GM23338 (cell line): ENCODE data around the gene RNF141. TPM values are rescaled to one million over a fixed set of nuclear protein-coding genes. Genes with fewer than 3 reads are reported as not detected.

ENCODE experiments used
- ATAC-seq: fragments of 200-7000 bp; cut with Tn5 transposase; 3 replicates; pipeline ENCODE4 v1.9.1; 2020
- DNase-seq: peaks from one replicate; pipeline ENCODE4 v3.0.0-alpha.2; 2015; ENCODE audit warnings: low spot score
- H2AFZ ChIP-seq: fragments of 200-600 bp; sonication (generic); 2 replicates; pipeline ENCODE4 v1.8.0; 2016; ENCODE audit warnings: antibody characterized with exemption, mild to moderate bottlenecking, moderate library complexity
- H3F3A ChIP-seq: fragments of 200-600 bp; sonication (generic); replicated peaks from 2 replicates; pipeline ENCODE4 v1.8.0; 2017; ENCODE audit warnings: antibody characterized with exemption, mixed run types, low read depth
- H3K27ac ChIP-seq: fragments of 200-600 bp; sonication (generic); 2 replicates; pipeline ENCODE4 v1.6.1; 2016; ENCODE audit warnings: low read depth
- H3K27me3 ChIP-seq: fragments of 200-600 bp; sonication (generic); 2 replicates; pipeline ENCODE4 v1.8.0; 2016; ENCODE audit warnings: mild to moderate bottlenecking, mixed run types, moderate library complexity; ENCODE audit not compliant: insufficient read depth
- H3K36me3 ChIP-seq: fragments of 200-600 bp; sonication (generic); 2 replicates; pipeline ENCODE4 v1.8.0; 2016; ENCODE audit warnings: mild to moderate bottlenecking; ENCODE audit not compliant: insufficient read depth
- H3K4me1 ChIP-seq: fragments of 200-600 bp; sonication (generic); 2 replicates; pipeline ENCODE4 v1.8.0; 2016; ENCODE audit warnings: mild to moderate bottlenecking, moderate library complexity; ENCODE audit not compliant: insufficient read depth
- H3K4me2 ChIP-seq: fragments of 200-600 bp; sonication (generic); 2 replicates; pipeline ENCODE4 v1.7.1; 2017; ENCODE audit warnings: mixed run types
- H3K4me3 ChIP-seq: fragments of 200-600 bp; sonication (generic); 2 replicates; pipeline ENCODE4 v1.6.1; 2016; ENCODE audit warnings: mixed run types
- H3K79me2 ChIP-seq: fragments of 200-600 bp; sonication (generic); replicated peaks from 2 replicates; pipeline ENCODE4 v1.8.0; 2017; ENCODE audit warnings: mild to moderate bottlenecking; ENCODE audit not compliant: insufficient read depth
- H3K9me2 ChIP-seq: fragments of 200-600 bp; sonication (generic); 2 replicates; pipeline ENCODE4 v1.8.0; 2017; ENCODE audit not compliant: insufficient read depth
- H4K20me1 ChIP-seq: fragments of 200-600 bp; sonication (generic); replicated peaks from 2 replicates; pipeline ENCODE4 v1.8.0; 2017; ENCODE audit warnings: mild to moderate bottlenecking; ENCODE audit not compliant: insufficient read depth
- H3K27ac Mint-ChIP-seq: 2 replicates; pipeline ENCODE4 v1.8.0; 2020; ENCODE audit warnings: inconsistent platforms, mild to moderate bottlenecking, moderate library complexity, mixed read lengths
- H3K27me3 Mint-ChIP-seq: 3 replicates; pipeline ENCODE4 v1.8.0; 2022; ENCODE audit warnings: low read depth, mild to moderate bottlenecking, moderate library complexity, mixed read lengths, inconsistent platforms; ENCODE audit not compliant: insufficient read depth, poor library complexity
- H3K36me3 Mint-ChIP-seq: 3 replicates; pipeline ENCODE4 v1.8.0; 2021; ENCODE audit warnings: low read depth, mild to moderate bottlenecking, inconsistent platforms, moderate library complexity, mixed read lengths
- H3K4me1 Mint-ChIP-seq: 3 replicates; pipeline ENCODE4 v1.8.0; 2020; ENCODE audit warnings: mild to moderate bottlenecking, inconsistent platforms, mixed read lengths
- H3K4me3 Mint-ChIP-seq: 3 replicates; pipeline ENCODE4 v1.8.0; 2021; ENCODE audit warnings: moderate library complexity, mild to moderate bottlenecking, inconsistent platforms, mixed read lengths
- H3K9me3 Mint-ChIP-seq: 3 replicates; pipeline ENCODE4 v1.8.0; 2020; ENCODE audit warnings: moderate library complexity, mild to moderate bottlenecking, inconsistent platforms, mixed read lengths
- EZH2phosphoT487 ChIP-seq: fragments of 200-600 bp; sonication (generic); IDR thresholded peaks from one replicate; pipeline ENCODE4 v1.8.1; 2018; ENCODE audit warnings: antibody characterized with exemption; ENCODE audit not compliant: unreplicated experiment
- JUNB ChIP-seq: IDR thresholded peaks from one replicate; pipeline ENCODE4 v1.6.1; 2016; ENCODE audit warnings: antibody characterized with exemption; ENCODE audit not compliant: unreplicated experiment
- NANOG ChIP-seq: IDR thresholded peaks from 2 replicates; pipeline ENCODE4 v1.6.1; 2016; ENCODE audit warnings: antibody characterized with exemption, borderline replicate concordance
- POLR2AphosphoS5 ChIP-seq: IDR thresholded peaks from 2 replicates; pipeline ENCODE4 v1.6.1; 2016; ENCODE audit warnings: antibody characterized with exemption, low read depth
- ZNF331 ChIP-seq: fragments of 250-450 bp; sonication (Bioruptor Pico); IDR thresholded peaks from 2 replicates; pipeline ENCODE4 v1.5.0; 2020; ENCODE audit warnings: low read depth, mild to moderate bottlenecking, moderate library complexity
- polyA plus RNA-seq: library from polyadenylated mRNA; unstranded; fragments of >200 nt; fragmentation: Nextera tagmentation; extraction: Ambion mirVana; gene quantifications from 2 replicates; pipeline ENCODE4 v1.2.1, GENCODE V29; 2016
- total RNA-seq: library from RNA; depleted of rRNA; stranded (reverse); fragments of >200 nt; shearing (Covaris generic); gene quantifications from 2 replicates; pipeline ENCODE4 v1.2.3, GENCODE V29; 2014
- TF ChIP-seq, protein P1 (sequence below): fragments of 250-450 bp; sonication (Bioruptor Pico); IDR thresholded peaks from 2 replicates; pipeline ENCODE4 v1.5.0; 2020; ENCODE audit warnings: mild to moderate bottlenecking, moderate library complexity
- TF ChIP-seq, protein P2 (sequence below), 2 experiments: fragments of 200-600 bp in 1 of 2; sonication (generic) in 1 of 2; conservative IDR thresholded peaks; 2 replicates each; pipeline versions ENCODE4 v1.5.1 to v1.6.1; 2016 to 2017; ENCODE audit warnings: antibody characterized with exemption in 2 of 2, low read depth in 2 of 2, mild to moderate bottlenecking in 2 of 2, moderate library complexity in 1 of 2

The RNF141 gene
- total and polyA plus RNA-seq, 2 experiments from 2014 or later: 11.4 to 26.9 TPM

DNA sequence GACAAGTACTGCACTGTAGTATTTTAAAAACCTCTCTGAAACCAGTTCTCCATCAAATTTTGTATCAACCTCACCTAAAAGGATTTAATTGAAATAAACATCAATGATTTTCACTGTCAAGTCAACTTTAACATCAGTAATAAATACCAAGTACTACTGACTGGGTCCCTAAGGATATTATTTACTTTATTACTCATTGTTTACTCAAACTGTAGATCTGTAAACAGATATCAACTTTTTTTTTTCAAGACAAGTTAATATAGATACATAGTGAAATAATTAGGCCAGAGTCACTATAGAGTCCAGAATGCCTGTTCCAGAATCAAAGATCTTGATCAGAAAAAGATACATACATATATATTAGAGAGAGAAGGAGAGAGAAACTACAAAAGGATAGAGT lies 1.6 kb downstream of the RNF141 start (continued):
- TF ChIP-seq, protein P1, sequence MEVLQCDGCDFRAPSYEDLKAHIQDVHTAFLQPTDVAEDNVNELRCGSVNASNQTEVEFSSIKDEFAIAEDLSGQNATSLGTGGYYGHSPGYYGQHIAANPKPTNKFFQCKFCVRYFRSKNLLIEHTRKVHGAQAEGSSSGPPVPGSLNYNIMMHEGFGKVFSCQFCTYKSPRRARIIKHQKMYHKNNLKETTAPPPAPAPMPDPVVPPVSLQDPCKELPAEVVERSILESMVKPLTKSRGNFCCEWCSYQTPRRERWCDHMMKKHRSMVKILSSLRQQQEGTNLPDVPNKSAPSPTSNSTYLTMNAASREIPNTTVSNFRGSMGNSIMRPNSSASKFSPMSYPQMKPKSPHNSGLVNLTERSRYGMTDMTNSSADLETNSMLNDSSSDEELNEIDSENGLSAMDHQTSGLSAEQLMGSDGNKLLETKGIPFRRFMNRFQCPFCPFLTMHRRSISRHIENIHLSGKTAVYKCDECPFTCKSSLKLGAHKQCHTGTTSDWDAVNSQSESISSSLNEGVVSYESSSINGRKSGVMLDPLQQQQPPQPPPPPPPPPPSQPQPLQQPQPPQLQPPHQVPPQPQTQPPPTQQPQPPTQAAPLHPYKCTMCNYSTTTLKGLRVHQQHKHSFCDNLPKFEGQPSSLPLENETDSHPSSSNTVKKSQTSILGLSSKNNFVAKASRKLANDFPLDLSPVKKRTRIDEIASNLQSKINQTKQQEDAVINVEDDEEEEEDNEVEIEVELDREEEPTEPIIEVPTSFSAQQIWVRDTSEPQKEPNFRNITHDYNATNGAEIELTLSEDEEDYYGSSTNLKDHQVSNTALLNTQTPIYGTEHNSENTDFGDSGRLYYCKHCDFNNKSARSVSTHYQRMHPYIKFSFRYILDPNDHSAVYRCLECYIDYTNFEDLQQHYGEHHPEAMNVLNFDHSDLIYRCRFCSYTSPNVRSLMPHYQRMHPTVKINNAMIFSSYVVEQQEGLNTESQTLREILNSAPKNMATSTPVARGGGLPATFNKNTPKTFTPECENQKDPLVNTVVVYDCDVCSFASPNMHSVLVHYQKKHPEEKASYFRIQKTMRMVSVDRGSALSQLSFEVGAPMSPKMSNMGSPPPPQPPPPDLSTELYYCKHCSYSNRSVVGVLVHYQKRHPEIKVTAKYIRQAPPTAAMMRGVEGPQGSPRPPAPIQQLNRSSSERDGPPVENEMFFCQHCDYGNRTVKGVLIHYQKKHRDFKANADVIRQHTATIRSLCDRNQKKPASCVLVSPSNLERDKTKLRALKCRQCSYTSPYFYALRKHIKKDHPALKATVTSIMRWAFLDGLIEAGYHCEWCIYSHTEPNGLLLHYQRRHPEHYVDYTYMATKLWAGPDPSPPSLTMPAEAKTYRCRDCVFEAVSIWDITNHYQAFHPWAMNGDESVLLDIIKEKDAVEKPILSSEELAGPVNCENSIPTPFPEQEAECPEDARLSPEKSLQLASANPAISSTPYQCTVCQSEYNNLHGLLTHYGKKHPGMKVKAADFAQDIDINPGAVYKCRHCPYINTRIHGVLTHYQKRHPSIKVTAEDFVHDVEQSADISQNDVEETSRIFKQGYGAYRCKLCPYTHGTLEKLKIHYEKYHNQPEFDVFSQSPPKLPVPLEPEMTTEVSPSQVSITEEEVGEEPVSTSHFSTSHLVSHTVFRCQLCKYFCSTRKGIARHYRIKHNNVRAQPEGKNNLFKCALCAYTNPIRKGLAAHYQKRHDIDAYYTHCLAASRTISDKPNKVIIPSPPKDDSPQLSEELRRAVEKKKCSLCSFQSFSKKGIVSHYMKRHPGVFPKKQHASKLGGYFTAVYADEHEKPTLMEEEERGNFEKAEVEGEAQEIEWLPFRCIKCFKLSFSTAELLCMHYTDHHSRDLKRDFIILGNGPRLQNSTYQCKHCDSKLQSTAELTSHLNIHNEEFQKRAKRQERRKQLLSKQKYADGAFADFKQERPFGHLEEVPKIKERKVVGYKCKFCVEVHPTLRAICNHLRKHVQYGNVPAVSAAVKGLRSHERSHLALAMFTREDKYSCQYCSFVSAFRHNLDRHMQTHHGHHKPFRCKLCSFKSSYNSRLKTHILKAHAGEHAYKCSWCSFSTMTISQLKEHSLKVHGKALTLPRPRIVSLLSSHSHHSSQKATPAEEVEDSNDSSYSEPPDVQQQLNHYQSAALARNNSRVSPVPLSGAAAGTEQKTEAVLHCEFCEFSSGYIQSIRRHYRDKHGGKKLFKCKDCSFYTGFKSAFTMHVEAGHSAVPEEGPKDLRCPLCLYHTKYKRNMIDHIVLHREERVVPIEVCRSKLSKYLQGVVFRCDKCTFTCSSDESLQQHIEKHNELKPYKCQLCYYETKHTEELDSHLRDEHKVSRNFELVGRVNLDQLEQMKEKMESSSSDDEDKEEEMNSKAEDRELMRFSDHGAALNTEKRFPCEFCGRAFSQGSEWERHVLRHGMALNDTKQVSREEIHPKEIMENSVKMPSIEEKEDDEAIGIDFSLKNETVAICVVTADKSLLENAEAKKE (CRISPR knock-in tag): no peak
- TF ChIP-seq JUNB (no peak), POLR2AphosphoS5 (no peak), ZNF331 (no peak)
- TF ChIP-seq, protein P2, sequence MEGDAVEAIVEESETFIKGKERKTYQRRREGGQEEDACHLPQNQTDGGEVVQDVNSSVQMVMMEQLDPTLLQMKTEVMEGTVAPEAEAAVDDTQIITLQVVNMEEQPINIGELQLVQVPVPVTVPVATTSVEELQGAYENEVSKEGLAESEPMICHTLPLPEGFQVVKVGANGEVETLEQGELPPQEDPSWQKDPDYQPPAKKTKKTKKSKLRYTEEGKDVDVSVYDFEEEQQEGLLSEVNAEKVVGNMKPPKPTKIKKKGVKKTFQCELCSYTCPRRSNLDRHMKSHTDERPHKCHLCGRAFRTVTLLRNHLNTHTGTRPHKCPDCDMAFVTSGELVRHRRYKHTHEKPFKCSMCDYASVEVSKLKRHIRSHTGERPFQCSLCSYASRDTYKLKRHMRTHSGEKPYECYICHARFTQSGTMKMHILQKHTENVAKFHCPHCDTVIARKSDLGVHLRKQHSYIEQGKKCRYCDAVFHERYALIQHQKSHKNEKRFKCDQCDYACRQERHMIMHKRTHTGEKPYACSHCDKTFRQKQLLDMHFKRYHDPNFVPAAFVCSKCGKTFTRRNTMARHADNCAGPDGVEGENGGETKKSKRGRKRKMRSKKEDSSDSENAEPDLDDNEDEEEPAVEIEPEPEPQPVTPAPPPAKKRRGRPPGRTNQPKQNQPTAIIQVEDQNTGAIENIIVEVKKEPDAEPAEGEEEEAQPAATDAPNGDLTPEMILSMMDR (conservative IDR thresholded peaks at IDR 0.05; ENCODE audit: low read depth in 2 of 2): no peak

DNA sequence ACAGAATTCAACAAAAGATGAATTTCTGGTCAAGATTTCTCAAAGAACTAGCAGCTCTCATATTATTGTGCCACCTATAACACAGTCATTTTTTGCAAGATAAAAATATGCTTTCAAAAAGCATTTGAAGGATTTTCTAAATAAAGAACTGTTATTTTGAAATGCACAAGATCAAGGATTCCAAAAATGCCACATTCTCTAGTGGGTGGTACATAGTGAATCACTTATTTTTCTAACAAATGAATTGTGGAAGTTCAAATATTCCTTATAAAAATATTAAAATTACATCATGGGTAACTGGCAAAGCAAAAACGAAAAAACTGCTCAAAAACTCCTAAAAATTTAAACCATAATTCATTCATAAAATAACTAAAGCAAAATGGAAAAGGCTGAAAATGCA lies 2.1 kb downstream of the RNF141 start:
- Histone ChIP-seq H3K27me3 (peaks cover 9% of the 10 kb centered on the region; the same call in 1 of the 2 replicates), H3K4me1 (peaks cover 9% of the 10 kb centered on the region), H3K4me2 (no peak overlapping the region), H3K9me2 (no peaks in the 10 kb centered on the region), H3K4me3 (no peak overlapping the region), H3K79me2 (no peaks in the 10 kb centered on the region), H4K20me1 (no peaks in the 10 kb centered on the region), H2AFZ (no peak overlapping the region), H3F3A (no peaks in the 10 kb centered on the region), H3K36me3 (no peaks in the 10 kb centered on the region), H3K27ac (no peak overlapping the region)
- H3K4me3 Mint-ChIP-seq: no peak overlapping the region
- no peaks in the 10 kb centered on the region; the same call in 2 of the 3 replicates for H3K36me3 Mint-ChIP-seq
- no peak overlapping the region for H3K27ac Mint-ChIP-seq
- H3K9me3 Mint-ChIP-seq: peaks cover 10% of the 10 kb centered on the region
- DNase-seq (no peak), ATAC-seq (no peak)
- H3K4me1 Mint-ChIP-seq: peaks cover 8% of the 10 kb centered on the region
- peaks cover 6% of the 10 kb centered on the region for H3K27me3 Mint-ChIP-seq
- TF ChIP-seq, protein P2 (conservative IDR thresholded peaks at IDR 0.05; ENCODE audit: low read depth in 2 of 2): no peak
- TF ChIP-seq POLR2AphosphoS5 (no peak), ZNF331 (no peak), EZH2phosphoT487 (no peak), NANOG (no peak)
